Subcutaneous adipose tissue (tissue), 4 donors: ENCODE measurements around the gene PLA2G4E. TPM values are rescaled to one million over a fixed set of nuclear protein-coding genes. Genes with fewer than 3 reads are reported as not detected.

Source experiments
- CTCF ChIP-seq: fragments of 450-650 bp; IDR thresholded peaks from one replicate; pipeline ENCODE4 v1.5.1; 2016; ENCODE audit warnings: low read depth, mild to moderate bottlenecking, control low read depth, antibody characterized with exemption, moderate library complexity
- total RNA-seq, 4 donors: library from RNA; depleted of rRNA; stranded (reverse); fragments of >200 nt; gene quantifications; one replicate each; pipeline ENCODE4 v1.1.0, GENCODE V29; 2016

PLA2G4E gene
- total RNA-seq, 4 donors from 2014 or later: not detected

- no peak for TF ChIP-seq CTCF
Observed at GRCh38 chr15:41955100-41955499, 65.7 kb downstream of the PLA2G4E start.

GRCh38 chr15:41954036-41954435 is 66.8 kb downstream of the PLA2G4E start:
- TF ChIP-seq CTCF: no peak

GRCh38 chr15:41952013-41952563 is 68.8 kb downstream of the PLA2G4E start:
- TF ChIP-seq CTCF: no peak

GRCh38 chr15:41951571-41951970 is 69.3 kb downstream of the PLA2G4E start:
- TF ChIP-seq CTCF: no peak

- TF ChIP-seq CTCF: no peak
Observed at GRCh38 chr15:41950489-41950888, 70.4 kb downstream of the PLA2G4E start.

GRCh38 chr15:41950127-41950483 is 70.7 kb downstream of the PLA2G4E start:
- no peak for TF ChIP-seq CTCF

- no peak for TF ChIP-seq CTCF
Observed at GRCh38 chr15:41949401-41950126, 71.3 kb downstream of the PLA2G4E start.
